ENCODE data around the gene ATP2B2. TPM values are rescaled to one million over a fixed set of nuclear protein-coding genes. Genes with fewer than 3 reads are reported as not detected.

Gene ATP2B2
- total and polyA plus RNA-seq, 9 of the 15 experiments (the other 6 are each of a cell fraction or from before 2014, with no cell fraction given), result 0.06 TPM; not detected in 8

GRCh38 chr3:10334459-10334858 lies 170.9 kb downstream of the ATP2B2 start (continued):
- TF ChIP-seq, protein P1, sequence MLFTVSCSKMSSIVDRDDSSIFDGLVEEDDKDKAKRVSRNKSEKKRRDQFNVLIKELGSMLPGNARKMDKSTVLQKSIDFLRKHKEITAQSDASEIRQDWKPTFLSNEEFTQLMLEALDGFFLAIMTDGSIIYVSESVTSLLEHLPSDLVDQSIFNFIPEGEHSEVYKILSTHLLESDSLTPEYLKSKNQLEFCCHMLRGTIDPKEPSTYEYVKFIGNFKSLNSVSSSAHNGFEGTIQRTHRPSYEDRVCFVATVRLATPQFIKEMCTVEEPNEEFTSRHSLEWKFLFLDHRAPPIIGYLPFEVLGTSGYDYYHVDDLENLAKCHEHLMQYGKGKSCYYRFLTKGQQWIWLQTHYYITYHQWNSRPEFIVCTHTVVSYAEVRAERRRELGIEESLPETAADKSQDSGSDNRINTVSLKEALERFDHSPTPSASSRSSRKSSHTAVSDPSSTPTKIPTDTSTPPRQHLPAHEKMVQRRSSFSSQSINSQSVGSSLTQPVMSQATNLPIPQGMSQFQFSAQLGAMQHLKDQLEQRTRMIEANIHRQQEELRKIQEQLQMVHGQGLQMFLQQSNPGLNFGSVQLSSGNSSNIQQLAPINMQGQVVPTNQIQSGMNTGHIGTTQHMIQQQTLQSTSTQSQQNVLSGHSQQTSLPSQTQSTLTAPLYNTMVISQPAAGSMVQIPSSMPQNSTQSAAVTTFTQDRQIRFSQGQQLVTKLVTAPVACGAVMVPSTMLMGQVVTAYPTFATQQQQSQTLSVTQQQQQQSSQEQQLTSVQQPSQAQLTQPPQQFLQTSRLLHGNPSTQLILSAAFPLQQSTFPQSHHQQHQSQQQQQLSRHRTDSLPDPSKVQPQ (CRISPR knock-in tag; IDR thresholded peaks at IDR 0.05; ENCODE audit: borderline replicate concordance), result no peak
- TF ChIP-seq MYBL2 (IDR thresholded peaks at IDR 0.05; ENCODE audit: low read depth) (no peak), MYBL2 (CRISPR knock-in tag; IDR thresholded peaks at IDR 0.05; ENCODE audit: borderline replicate concordance) (no peak), NCOR1 (IDR thresholded peaks at IDR 0.05) (no peak), ATF1 (CRISPR knock-in tag; IDR thresholded peaks at IDR 0.05) (no peak), ATF1 (tag; IDR thresholded peaks at IDR 0.05) (no peak), POU5F1 (IDR thresholded peaks at IDR 0.05; ENCODE audit: borderline replicate concordance, low read depth, low read length, partially characterized antibody) (no peak), SIN3B (IDR thresholded peaks at IDR 0.05; ENCODE audit: low read depth) (no peak), HCFC1 (IDR thresholded peaks at IDR 0.05; ENCODE audit: low read depth, low read length) (no peak), IFI16 (CRISPR knock-in tag; IDR thresholded peaks at IDR 0.05) (no peak), KDM2B (CRISPR knock-in tag; IDR thresholded peaks at IDR 0.05) (no peak), USF1 (CRISPR knock-in tag; IDR thresholded peaks at IDR 0.05) (no peak), STAG1 (CRISPR knock-in tag; IDR thresholded peaks at IDR 0.05; ENCODE audit: borderline replicate concordance) (peak; percentile 69), ATF7 (IDR thresholded peaks at IDR 0.05) (0 out of 2 replicates have a peak, but pooled peaks have one; percentile 13), NR3C1 (CRISPR knock-in tag; IDR thresholded peaks at IDR 0.05) (no peak), ARID1B (IDR thresholded peaks at IDR 0.05) (no peak), ZNF57 (CRISPR knock-in tag; IDR thresholded peaks at IDR 0.05) (no peak), PRMT5 (CRISPR knock-in tag; IDR thresholded peaks at IDR 0.05) (no peak), BHLHE40 (IDR thresholded peaks at IDR 0.05; ENCODE audit: low read length) (no peak), ZNF263 (CRISPR knock-in tag; IDR thresholded peaks at IDR 0.05; ENCODE audit: borderline replicate concordance) (peak; percentile 87), SIX5 (IDR thresholded peaks at IDR 0.05; ENCODE audit: borderline replicate concordance in 1 of 2, insufficient read depth in 1 of 2, low read depth in 1 of 2, low read length in 2 of 2) (no peak), SRF (CRISPR knock-in tag; IDR thresholded peaks at IDR 0.05) (no peak), E2F3 (CRISPR knock-in tag; IDR thresholded peaks at IDR 0.05) (no peak), CTBP1 (IDR thresholded peaks at IDR 0.05; ENCODE audit: borderline replicate concordance) (peak; percentile 25; the same call in 1 of the 2 replicates), RCOR1 (IDR thresholded peaks at IDR 0.05; ENCODE audit: borderline replicate concordance in 1 of 2, low read depth in 2 of 2, low read length in 2 of 2) (no peak), ZNF197 (CRISPR knock-in tag; IDR thresholded peaks at IDR 0.05; ENCODE audit: low read depth) (no peak), BRF1 (IDR thresholded peaks at IDR 0.05; ENCODE audit: borderline replicate concordance, extremely low read depth, insufficient read length) (no peak)
- TF ChIP-seq, protein P2, sequence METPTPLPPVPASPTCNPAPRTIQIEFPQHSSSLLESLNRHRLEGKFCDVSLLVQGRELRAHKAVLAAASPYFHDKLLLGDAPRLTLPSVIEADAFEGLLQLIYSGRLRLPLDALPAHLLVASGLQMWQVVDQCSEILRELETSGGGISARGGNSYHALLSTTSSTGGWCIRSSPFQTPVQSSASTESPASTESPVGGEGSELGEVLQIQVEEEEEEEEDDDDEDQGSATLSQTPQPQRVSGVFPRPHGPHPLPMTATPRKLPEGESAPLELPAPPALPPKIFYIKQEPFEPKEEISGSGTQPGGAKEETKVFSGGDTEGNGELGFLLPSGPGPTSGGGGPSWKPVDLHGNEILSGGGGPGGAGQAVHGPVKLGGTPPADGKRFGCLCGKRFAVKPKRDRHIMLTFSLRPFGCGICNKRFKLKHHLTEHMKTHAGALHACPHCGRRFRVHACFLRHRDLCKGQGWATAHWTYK (CRISPR knock-in tag; IDR thresholded peaks at IDR 0.05), result no peak
